NCI-H2029 treated with DMSO at 0.1 percent for 48 hours (cell line): ENCODE results near the gene CHTF18.
"Not testable (repeated sequence)": the region's sequence is repeated elsewhere in the genome, so short reads cannot be mapped to it uniquely, and the experiment has no call there.

Experiments
- DNase-seq: peaks from one replicate; lab custom pipeline; 2025; lab: John Stamatoyannopoulos, UW

Gene CHTF18

GRCh38 chr16:830871-831570 lies 42.6 kb downstream of the CHTF18 start:
- no peak for DNase-seq

GRCh38 chr16:831571-832413 lies 43.4 kb downstream of the CHTF18 start:
- no peak for DNase-seq

- DNase-seq = no peak
Observed at GRCh38 chr16:832652-833336, 44.4 kb downstream of the CHTF18 start.

GRCh38 chr16:833411-833810 lies 45.0 kb downstream of the CHTF18 start:
- DNase-seq = no peak

GRCh38 chr16:835373-835772 lies 47.0 kb downstream of the CHTF18 start:
- no peak for DNase-seq

GRCh38 chr16:836221-836620 lies 47.8 kb downstream of the CHTF18 start:
- DNase-seq = no peak

GRCh38 chr16:836822-837221 lies 48.4 kb downstream of the CHTF18 start:
- not testable (repeated sequence) for DNase-seq

- DNase-seq = no peak
Observed at GRCh38 chr16:838741-839140, 50.3 kb downstream of the CHTF18 start.

GRCh38 chr16:839643-840408 lies 51.4 kb downstream of the CHTF18 start:
- DNase-seq = no peak

- DNase-seq = no peak
Observed at GRCh38 chr16:840561-841454, 52.4 kb downstream of the CHTF18 start.

GRCh38 chr16:841455-842060 lies 53.1 kb downstream of the CHTF18 start:
- no peak for DNase-seq

GRCh38 chr16:842061-842476 lies 53.6 kb downstream of the CHTF18 start:
- DNase-seq = no peak

- no peak for DNase-seq
Observed at GRCh38 chr16:842711-843560, 54.5 kb downstream of the CHTF18 start.

- no peak for DNase-seq
Observed at GRCh38 chr16:843771-844170, 55.4 kb downstream of the CHTF18 start.

GRCh38 chr16:844638-845350 lies 56.4 kb downstream of the CHTF18 start:
- no peak for DNase-seq

- no peak for DNase-seq
Observed at GRCh38 chr16:845351-845745, 56.9 kb downstream of the CHTF18 start.

- DNase-seq = no peak
Observed at GRCh38 chr16:847151-847550, 58.7 kb downstream of the CHTF18 start.
